Measurements from ENCODE around the gene EXT2.

The EXT2 gene

DNA sequence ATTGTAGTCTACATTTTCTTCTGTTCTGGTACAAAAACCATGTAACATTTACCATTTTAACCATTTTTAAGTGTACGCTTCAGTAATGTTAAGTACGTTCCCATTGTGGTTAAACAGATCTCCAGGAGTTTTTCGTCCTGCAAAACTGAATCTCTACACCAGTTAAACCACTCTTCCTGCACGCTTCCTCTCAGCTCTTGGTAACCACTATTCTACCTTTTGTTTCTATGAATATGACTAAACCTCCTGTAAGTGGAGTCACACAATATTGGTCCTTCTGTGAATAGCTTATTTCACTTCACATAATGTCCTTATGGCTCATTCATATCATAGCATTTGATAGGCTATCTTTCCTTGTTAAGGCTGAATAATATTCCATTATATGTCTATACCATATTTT lies 7.1 kb upstream of the EXT2 start:
- no peak for DNase-seq

DNA sequence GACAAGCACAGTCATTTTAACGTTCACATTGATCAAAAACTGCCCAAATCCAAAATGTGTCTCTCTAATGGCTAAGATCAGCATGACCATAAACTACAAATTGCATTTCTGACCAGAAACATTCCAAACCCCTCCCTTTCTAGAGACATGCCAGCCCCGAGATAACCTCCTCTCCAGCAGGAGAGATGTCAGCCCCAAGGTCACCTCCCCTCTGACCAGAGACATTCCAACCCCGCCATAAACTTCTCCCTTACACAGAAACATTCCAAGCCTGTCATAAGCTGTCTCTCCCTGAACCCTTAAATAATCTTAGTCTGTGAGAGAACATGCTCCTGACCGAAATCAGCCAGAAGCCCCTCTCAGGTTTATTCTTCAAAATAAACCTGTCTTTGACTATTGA lies 6.6 kb upstream of the EXT2 start:
- DNase-seq: no peak

DNA sequence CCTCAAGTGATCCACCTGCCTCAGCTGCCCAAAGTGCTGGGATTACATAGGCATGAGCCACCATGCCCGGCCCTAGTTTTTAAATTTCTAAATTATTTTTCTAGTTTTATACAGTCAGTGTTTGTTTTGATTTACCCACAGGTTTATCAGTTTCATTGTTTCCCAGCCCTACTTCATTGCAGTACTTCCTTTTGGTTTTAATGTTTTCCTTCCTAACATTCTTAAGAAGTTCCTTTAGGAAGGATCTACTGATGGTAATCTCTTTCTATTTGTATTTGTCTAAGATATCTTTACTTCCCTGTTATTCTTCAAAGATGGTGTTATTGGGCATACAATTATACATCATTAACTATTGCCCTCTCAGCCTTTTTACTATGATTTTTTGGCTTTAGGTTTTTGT lies 4.9 kb upstream of the EXT2 start:
- no peak for DNase-seq

DNA sequence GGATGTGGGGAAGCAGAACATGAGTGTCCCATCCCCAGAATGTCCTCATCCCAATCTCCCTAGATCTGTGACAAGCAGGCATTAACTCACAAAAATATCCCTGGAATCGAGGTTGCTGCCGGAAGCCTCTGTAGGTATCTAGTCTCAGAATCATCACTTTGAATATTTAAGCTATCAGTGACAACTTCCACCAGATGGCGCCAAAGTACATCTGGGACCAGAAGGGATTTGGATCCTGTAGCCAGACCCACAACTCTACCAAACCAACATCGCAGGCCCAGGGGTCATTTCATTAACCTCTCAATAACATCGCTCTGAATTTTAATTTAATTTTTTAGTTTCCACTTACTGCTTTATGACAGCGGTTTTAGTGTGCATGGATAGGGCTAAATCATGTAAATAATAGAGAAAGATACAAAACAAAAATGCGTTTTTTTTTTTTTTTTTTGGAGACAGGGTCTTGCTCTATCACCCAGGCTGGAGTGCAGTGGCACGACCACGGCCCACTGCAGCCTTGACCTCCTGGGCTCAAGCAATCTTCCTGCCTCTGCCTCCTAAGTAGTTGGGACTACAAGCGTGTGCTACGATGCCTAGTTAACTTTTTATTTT lies 1.1 kb upstream of the EXT2 start:
- DNase-seq: peak; percentile 87 to 95

GRCh38 chr11:44096360-44097185 lies 1.1 kb downstream of the EXT2 start:
- no peak for DNase-seq

GRCh38 chr11:44097821-44098220 lies 2.3 kb downstream of the EXT2 start:
- DNase-seq: no peak

- DNase-seq: no peak
Measured at GRCh38 chr11:44101098-44101497, 5.6 kb downstream of the EXT2 start.

DNA sequence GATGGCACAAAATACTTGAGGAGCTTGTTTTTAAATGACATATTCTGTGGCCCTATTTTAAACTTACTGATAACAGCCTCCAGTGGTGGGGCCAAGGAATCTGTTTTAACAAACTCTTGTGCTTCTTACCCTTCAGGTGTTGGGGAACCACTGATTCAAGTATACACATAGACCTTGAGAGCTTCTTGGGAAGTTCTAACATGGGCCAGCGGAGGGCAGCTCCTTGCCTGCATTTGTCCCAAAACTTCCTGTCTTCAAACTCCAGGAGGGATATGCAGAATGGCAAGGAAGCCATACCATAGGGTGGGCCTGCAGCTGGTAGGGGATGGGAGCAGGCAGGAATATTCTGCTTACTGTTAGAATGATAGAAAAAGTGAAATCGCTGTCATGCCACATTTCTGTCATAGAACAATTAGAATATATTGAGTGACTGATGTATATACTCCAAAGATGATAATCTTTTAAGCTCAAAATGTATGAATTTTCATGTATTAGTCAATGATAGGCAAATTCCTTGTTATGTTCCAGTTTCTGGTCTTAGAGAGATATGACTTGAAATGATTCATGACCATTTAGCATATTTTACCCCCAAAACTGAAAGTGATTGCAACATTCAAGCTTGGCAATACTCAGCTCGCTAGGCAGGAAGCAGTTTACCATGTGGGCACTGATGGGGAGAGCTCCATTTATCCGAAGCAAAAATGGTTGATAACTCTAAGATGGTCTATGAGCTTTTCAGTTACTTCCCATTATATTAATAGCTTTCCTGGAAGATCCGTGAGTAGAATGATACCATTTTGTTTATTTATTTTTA lies 9.2 kb downstream of the EXT2 start:
- DNase-seq: no peak

- DNase-seq: no peak
Measured at GRCh38 chr11:44108260-44108659, 12.8 kb downstream of the EXT2 start.

GRCh38 chr11:44110231-44110679 lies 14.8 kb downstream of the EXT2 start:
- peak in 1 of 2 experiments; percentile 60 for DNase-seq

DNA sequence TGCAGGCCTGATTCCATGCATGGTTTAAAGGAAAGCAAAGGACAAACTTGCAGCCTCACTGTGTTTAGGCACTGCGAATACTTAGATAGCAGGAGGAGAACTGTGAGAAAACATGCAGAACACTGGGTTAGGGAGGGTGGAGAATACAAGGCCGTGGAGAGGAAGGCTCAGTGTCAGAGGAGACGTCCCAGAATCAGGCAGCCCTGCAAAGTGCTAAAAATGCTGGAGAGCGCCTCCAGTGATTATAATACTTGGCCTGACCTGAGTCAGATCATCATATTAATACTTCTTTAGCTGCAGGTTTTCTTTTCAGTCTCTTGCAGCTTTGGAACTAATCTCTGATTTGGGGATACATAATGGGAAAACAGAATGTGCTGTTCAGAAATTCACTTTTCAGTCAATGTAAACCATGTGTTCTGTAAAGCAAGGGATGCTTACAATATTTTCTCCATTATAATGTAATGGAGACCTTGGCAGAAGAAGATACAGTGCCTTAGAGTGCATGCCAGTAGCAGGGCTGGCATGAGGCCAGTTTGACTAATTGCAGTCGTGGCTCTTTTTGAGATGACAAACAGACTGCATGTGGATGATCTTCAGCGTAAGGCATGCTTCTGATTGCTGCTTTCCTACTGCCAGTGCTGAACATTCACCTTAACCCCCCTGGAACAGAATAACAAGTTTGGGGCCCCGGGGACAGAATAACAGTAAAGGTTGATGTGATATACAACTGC lies 16.8 kb downstream of the EXT2 start:
- DNase-seq: no peak

- DNase-seq: no peak
Measured at GRCh38 chr11:44113018-44113417, 17.5 kb downstream of the EXT2 start.

GRCh38 chr11:44113572-44113971 lies 18.1 kb downstream of the EXT2 start:
- no peak for DNase-seq

- no peak for DNase-seq
Measured at GRCh38 chr11:44116234-44116830, 20.9 kb downstream of the EXT2 start.

DNA sequence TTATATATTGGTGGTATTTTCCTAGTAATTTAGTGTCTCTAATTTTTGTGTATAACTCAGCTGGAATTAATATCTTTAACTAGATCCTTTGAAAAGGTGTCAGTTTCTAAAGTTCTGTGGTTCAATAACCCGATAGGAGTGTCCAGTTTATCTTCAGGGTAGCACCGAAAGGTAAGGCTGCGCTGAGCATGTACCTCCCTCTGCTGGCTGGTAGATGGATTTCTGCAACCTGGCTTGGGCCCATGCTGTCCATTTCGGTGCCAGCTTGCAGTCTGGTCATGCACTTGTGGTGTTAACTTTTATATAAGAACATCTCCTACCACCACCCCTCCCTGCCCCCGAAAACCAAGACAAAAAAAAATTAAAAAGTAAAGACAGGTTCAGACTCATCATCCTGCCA lies 24.7 kb downstream of the EXT2 start:
- DNase-seq: peak in 1 of 2 experiments; percentile 15

DNA sequence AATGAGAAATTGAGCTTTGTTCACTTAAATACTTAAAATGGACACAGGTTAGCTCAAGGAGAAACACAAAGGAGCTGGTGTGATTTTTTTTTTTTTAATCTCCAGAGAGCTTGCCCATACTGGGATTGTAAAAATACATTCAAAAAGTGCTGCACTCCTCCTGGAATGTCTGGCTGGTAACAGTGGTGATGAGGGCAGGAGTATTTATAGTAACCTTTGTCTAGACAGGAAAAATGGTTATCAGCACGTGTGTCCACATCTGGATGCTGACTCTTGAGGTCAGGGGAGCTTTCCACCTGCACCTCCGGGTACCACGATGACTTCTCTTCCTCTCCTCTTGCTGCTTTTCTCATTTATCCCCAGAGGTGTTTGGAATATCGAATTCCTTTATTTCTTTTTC lies 30.1 kb downstream of the EXT2 start:
- no peak for DNase-seq

- DNase-seq: no peak
Measured at GRCh38 chr11:44126304-44126703, 30.8 kb downstream of the EXT2 start.

- DNase-seq: no peak
Measured at GRCh38 chr11:44127130-44127529, 31.7 kb downstream of the EXT2 start.

GRCh38 chr11:44128729-44129128 lies 33.3 kb downstream of the EXT2 start:
- no peak for DNase-seq

DNA sequence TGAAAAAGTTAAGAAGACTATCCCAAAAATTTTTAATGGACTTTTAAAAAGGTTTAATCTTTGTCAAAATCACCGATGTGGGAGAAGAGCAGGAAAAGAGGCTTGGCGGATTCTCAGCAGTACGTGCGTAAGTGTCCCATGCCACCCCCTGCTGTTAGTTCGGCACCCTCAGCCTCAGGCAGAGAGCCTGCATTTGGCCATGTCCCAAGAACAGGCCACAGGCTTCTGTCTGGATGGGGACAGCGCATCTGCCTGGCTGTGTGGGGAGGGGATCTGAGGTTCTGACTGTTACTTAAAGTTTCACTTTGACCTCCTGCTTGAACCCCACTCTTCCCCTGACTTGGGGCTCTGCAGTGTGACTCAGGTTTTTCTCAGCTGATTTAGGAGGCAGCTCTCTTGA lies 35.3 kb downstream of the EXT2 start:
- no peak for DNase-seq

- DNase-seq: peak; percentile 9 to 65
Measured at GRCh38 chr11:44133335-44133946, 38.0 kb downstream of the EXT2 start.

- DNase-seq: no peak
Measured at GRCh38 chr11:44134625-44135024, 39.1 kb downstream of the EXT2 start.
